ENCODE results near the gene OR1A2. TPM values are rescaled to one million over a fixed set of nuclear protein-coding genes. Genes with fewer than 3 reads are reported as not detected.

Gene OR1A2
- not detected in 5 replicates for total RNA-seq (2022; extraction: Qiagen RNA extraction)

GRCh38 chr17:3197219-3197618 is at the start of gene OR1A2:
Gene OR1A2, plus strand, starts transcription at chr17:3197519. Its CDS starts 0 bp downstream, at chr17:3197519.

DNA sequence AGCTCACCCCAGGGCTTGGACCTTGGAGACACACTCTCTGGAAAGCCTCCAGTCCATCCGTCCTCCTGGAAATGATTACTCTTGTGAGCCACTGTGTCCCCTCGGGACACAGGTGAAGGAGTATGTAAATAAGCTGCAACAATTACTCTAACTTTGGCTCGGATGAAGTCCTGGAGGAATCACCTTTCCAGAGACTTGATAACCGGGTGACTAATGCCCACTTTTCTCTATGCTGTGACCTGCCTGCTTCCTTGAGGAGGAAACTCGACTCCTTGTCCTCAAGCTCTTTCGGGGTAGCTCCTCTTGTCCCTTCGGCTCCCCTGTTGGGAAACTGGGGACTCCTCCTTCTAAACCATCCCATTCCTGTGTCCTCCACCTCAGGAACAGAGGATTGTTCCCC is 10.0 kb downstream of the OR1A2 start, which contains the start of gene OR1A1:
Gene OR1A1, plus strand, starts transcription at position 301 of the 400 bp plus-strand sequence. CDS start 7,954 bp downstream, outside the sequence.

Other genes with a start within 250 kb of the OR1A2 start
- not detected in 5 replicates for gene OR1D5, start 133.9 kb upstream of the OR1A2 start, total RNA-seq (2022; extraction: Qiagen RNA extraction)
- not detected in 5 replicates for gene OR1D2, start 93.1 kb upstream of the OR1A2 start, total RNA-seq (2022; extraction: Qiagen RNA extraction)
- not detected in 5 replicates for gene OR1G1, start 70.0 kb upstream of the OR1A2 start, total RNA-seq (2022; extraction: Qiagen RNA extraction)
- gene OR1A1, start 10.1 kb downstream of the OR1A2 start, total RNA-seq (2022; extraction: Qiagen RNA extraction): not detected in 5 replicates
- not detected in 5 replicates for gene OR3A1, start 100.8 kb downstream of the OR1A2 start, total RNA-seq (2022; extraction: Qiagen RNA extraction)
- gene OR3A2, start 188.8 kb downstream of the OR1A2 start, total RNA-seq (2022; extraction: Qiagen RNA extraction): not detected in 5 replicates
- gene OR1E1, start 200.9 kb downstream of the OR1A2 start, total RNA-seq (2022; extraction: Qiagen RNA extraction): not detected in 5 replicates
- not detected in 5 replicates for gene OR3A3, start 213.9 kb downstream of the OR1A2 start, total RNA-seq (2022; extraction: Qiagen RNA extraction)
- gene OR1E2, start 236.3 kb downstream of the OR1A2 start, total RNA-seq (2022; extraction: Qiagen RNA extraction): not detected in 5 replicates